Lung (tissue), 12 donors: ENCODE measurements around the gene GLA. TPM values are rescaled to one million over a fixed set of nuclear protein-coding genes. Genes with fewer than 3 reads are reported as not detected.

Experiments
- ATAC-seq: fragments of 200-7000 bp; cut with Tn5 transposase; one replicate; pipeline ENCODE4 v1.9.1; 2020; ENCODE audit warnings: moderate number of reproducible peaks; ENCODE audit not compliant: insufficient read depth, low FRiP score
- DNase-seq, 3 donors: peaks; one replicate each; pipeline ENCODE4 v3.0.0-alpha.2; 2013 to 2017
- H3K27ac ChIP-seq, 2 donors: one replicate each; pipeline ENCODE4 v1.5.1; 2013; ENCODE audit warnings: mild to moderate bottlenecking in 2 of 2, moderate library complexity in 2 of 2, control low read depth in 1 of 2, inconsistent platforms in 1 of 2, low read depth in 1 of 2, low read length in 1 of 2
- H3K27me3 ChIP-seq, 3 donors: one replicate each; pipeline ENCODE4 v1.5.1; 2013; ENCODE audit warnings: low read length in 2 of 3; ENCODE audit not compliant: control insufficient read depth in 3 of 3, insufficient read depth in 3 of 3
- H3K36me3 ChIP-seq, 4 donors: one replicate each; pipeline ENCODE4 v1.5.1; 2013; ENCODE audit warnings: low read length in 4 of 4, mild to moderate bottlenecking in 1 of 4, moderate library complexity in 1 of 4; ENCODE audit not compliant: control insufficient read depth in 4 of 4, insufficient read depth in 4 of 4
- H3K4me1 ChIP-seq, 5 donors: one replicate each; pipeline ENCODE4 v1.5.1; 2013; ENCODE audit warnings: low read length in 5 of 5, mild to moderate bottlenecking in 2 of 5, moderate library complexity in 1 of 5; ENCODE audit not compliant: control insufficient read depth in 5 of 5, insufficient read depth in 5 of 5
- H3K4me3 ChIP-seq: one replicate; pipeline ENCODE4 v1.5.1; 2013; ENCODE audit warnings: mild to moderate bottlenecking, control low read depth, moderate library complexity
- H3K9ac ChIP-seq, 2 donors: one replicate each; pipeline ENCODE4 v1.5.1; 2013; ENCODE audit warnings: low read length in 2 of 2, control low read depth in 1 of 2; ENCODE audit not compliant: insufficient read depth in 1 of 2
- H3K9me3 ChIP-seq, 4 donors: one replicate each; pipeline ENCODE4 v1.5.1; 2013; ENCODE audit warnings: low read length in 3 of 4, mild to moderate bottlenecking in 1 of 4, moderate library complexity in 1 of 4; ENCODE audit not compliant: control insufficient read depth in 4 of 4, insufficient read depth in 3 of 4
- CTCF ChIP-seq: IDR thresholded peaks from 2 replicates; pipeline ENCODE4 v1.5.1; 2012; ENCODE audit warnings: mild to moderate bottlenecking; ENCODE audit errors: control extremely low read depth, extremely low read depth
- WGBS, 2 donors: extraction: QIAGEN DNeasy Blood & Tissue Kit; methylation state at CpG; one replicate each; pipeline ENCODE4 v1.1.7; 2013; 5-methylcytosine and 5-hydroxymethylcytosine counted together
- polyA plus RNA-seq, 2 donors: library from polyadenylated mRNA; stranded (reverse); fragments of 200-250 nt; gene quantifications; one replicate each; pipeline ENCODE4 v1.2.1, GENCODE V29; 2013
- total RNA-seq, 2 donors: library from RNA; depleted of rRNA in 1 of 2; stranded (reverse); fragments of >200 nt in 1 of 2; gene quantifications; one replicate each; pipeline ENCODE4 v1.2.1, GENCODE V29; 2014 to 2021
- donor health status: control.
- donor health status: control.
- donor health status: Bipolar disorder and iron deficiency.
- donor health status: healthy.
- donor health status: DM: yes; HTN: yes; CAD: no.

Gene GLA
- total and polyA plus RNA-seq, 4 donors: 26.4 to 55.7 (median 47.2) TPM

- Histone ChIP-seq H3K36me3 (peaks cover 0 to 7% (median 1%) of the 10 kb centered on the region in 4 donors), H3K4me3 (no peak overlapping the region), H3K9ac (no peak overlapping the region), H3K27me3 (no peaks in the 10 kb centered on the region), H3K4me1 (peaks cover 0 to 8% (median 0%) of the 10 kb centered on the region in 5 donors), H3K27ac (no peak overlapping the region), H3K9me3 (peaks cover 0 to 4% (median 0%) of the 10 kb centered on the region in 4 donors)
- DNase-seq (no peak), ATAC-seq (no peak)
- TF ChIP-seq CTCF: no peak
- 57 to 94% methylated on average over 2 of the region's 2 CpGs for WGBS, 2 donors
Measured at GRCh38 chrX:101450085-101450484, 42.4 kb upstream of the GLA start.

GRCh38 chrX:101449279-101449678, 41.6 kb upstream of the GLA start:
- no peak for ATAC-seq
- H3K4me1 ChIP-seq: peaks cover 0 to 8% (median 0%) of the 10 kb centered on the region in 5 donors
- H3K27me3 ChIP-seq: no peaks in the 10 kb centered on the region
- DNase-seq: no peak
- WGBS, 2 donors: 93 to 100% methylated on average over 1 of the region's 1 CpG
- peaks cover 0 to 7% (median 1%) of the 10 kb centered on the region in 4 donors for H3K36me3 ChIP-seq
- peaks cover 0 to 4% (median 0%) of the 10 kb centered on the region in 4 donors for H3K9me3 ChIP-seq
- H3K27ac ChIP-seq: no peak overlapping the region
- H3K9ac ChIP-seq: no peak overlapping the region
- no peak for TF ChIP-seq CTCF
- no peak overlapping the region for H3K4me3 ChIP-seq

GRCh38 chrX:101442085-101442484, 34.4 kb upstream of the GLA start:
- H3K27ac ChIP-seq: no peak overlapping the region
- ATAC-seq (no peak), DNase-seq (no peak)
- H3K4me1 ChIP-seq: no peaks in the 10 kb centered on the region
- peaks cover 0 to 6% (median 3%) of the 10 kb centered on the region in 4 donors for H3K9me3 ChIP-seq
- H3K9ac ChIP-seq: no peak overlapping the region
- H3K27me3 ChIP-seq: no peaks in the 10 kb centered on the region
- WGBS, 2 donors: 53 to 65% methylated on average over 2 of the region's 2 CpGs
- H3K36me3 ChIP-seq: peaks cover 3 to 10% (median 8%) of the 10 kb centered on the region in 4 donors
- TF ChIP-seq CTCF: no peak
- no peak overlapping the region for H3K4me3 ChIP-seq
